ENCODE measurements around the gene MEIS2.

DNA sequence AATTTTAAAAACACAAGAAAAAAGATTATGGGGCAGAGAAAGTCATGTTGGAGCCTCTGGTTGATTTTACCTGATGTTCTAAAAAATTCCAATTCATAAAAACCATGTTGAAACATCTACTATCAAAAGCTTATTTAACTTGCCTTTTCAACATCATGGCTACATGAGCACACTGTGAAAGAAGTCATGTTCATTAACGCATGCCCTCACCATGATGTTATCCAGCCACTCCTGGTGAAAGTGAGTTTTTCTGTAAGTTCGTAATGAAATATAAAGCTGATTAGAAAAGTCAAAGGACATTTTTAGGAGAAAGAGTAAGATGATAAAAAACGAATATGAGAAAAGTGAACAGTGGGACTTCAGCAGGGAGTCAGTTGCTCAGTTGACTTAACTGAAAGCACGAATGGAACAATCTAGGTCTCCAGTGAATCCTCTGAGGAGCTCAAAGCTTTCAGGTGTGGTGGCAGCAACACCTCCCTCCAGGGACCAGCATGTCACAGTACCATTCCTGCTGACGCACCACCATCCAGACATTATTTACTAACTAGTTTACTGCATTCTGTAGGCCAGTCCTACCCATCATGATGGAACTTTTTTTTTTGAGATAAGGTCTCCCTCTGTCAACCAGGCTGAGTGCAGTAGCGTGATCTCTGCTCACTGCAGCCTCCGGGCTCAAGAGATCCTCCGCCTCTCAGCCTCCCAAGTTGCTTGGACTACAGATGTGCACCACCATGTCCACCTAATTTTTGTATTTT lies 95.2 kb downstream of the MEIS2 start:
- TF ChIP-seq CTCF (IDR thresholded peaks at IDR 0.05) (no peak), POLR2A (IDR thresholded peaks at IDR 0.05) (no peak)

Measured in Peyer's patch (tissue), 4 donors.